ENCODE data around the gene BTN3A1.

Gene BTN3A1

GRCh38 chr6:26361544-26361943, 40.5 kb upstream of the BTN3A1 start:
- TF ChIP-seq CTCF (IDR thresholded peaks at IDR 0.05): no peak

- no peak for TF ChIP-seq CTCF (IDR thresholded peaks at IDR 0.05)
Observed at GRCh38 chr6:26362093-26362835, 39.8 kb upstream of the BTN3A1 start.

GRCh38 chr6:26362836-26363220, 39.2 kb upstream of the BTN3A1 start:
- no peak for TF ChIP-seq CTCF (IDR thresholded peaks at IDR 0.05)

- no peak for TF ChIP-seq CTCF (IDR thresholded peaks at IDR 0.05)
Observed at GRCh38 chr6:26363882-26364701, 38.0 kb upstream of the BTN3A1 start.

- TF ChIP-seq CTCF (IDR thresholded peaks at IDR 0.05): no peak
Observed at GRCh38 chr6:26365633-26365995, 36.5 kb upstream of the BTN3A1 start.

- no peak for TF ChIP-seq CTCF (IDR thresholded peaks at IDR 0.05)
Observed at GRCh38 chr6:26366504-26366903, 35.6 kb upstream of the BTN3A1 start.

GRCh38 chr6:26367114-26367513, 35.0 kb upstream of the BTN3A1 start:
- TF ChIP-seq CTCF (IDR thresholded peaks at IDR 0.05): no peak
